HUES6 (cell line): ENCODE data around the gene SIPA1L2.
A peak's percentile ranks its signal among the peaks of the same experiment; 100 is the strongest.

Source experiments
- H3K27ac ChIP-seq: 2 replicates; pipeline ENCODE4 v1.7.0; 2013; ENCODE audit warnings: low read depth, mild to moderate bottlenecking, low read length, inconsistent platforms
- H3K27me3 ChIP-seq: 2 replicates; pipeline ENCODE4 v1.6.1; 2013; ENCODE audit warnings: low read length; ENCODE audit not compliant: control insufficient read depth, insufficient read depth
- H3K36me3 ChIP-seq: 2 replicates; pipeline ENCODE4 v1.6.1; 2013; ENCODE audit warnings: low read length; ENCODE audit not compliant: control insufficient read depth, insufficient read depth
- H3K4me1 ChIP-seq: 2 replicates; pipeline ENCODE4 v1.6.1; 2013; ENCODE audit warnings: low read length; ENCODE audit not compliant: control insufficient read depth, insufficient read depth
- H3K4me3 ChIP-seq: 2 replicates; pipeline ENCODE4 v1.5.1; 2013; ENCODE audit warnings: low read depth, low read length
- H3K9ac ChIP-seq: one replicate; pipeline ENCODE4 v1.6.1; 2013; ENCODE audit warnings: mild to moderate bottlenecking, low read length
- H3K9me3 ChIP-seq: 2 replicates; pipeline ENCODE4 v1.6.1; 2013; ENCODE audit warnings: low read depth, low read length; ENCODE audit not compliant: control insufficient read depth, insufficient read depth

The SIPA1L2 gene

DNA sequence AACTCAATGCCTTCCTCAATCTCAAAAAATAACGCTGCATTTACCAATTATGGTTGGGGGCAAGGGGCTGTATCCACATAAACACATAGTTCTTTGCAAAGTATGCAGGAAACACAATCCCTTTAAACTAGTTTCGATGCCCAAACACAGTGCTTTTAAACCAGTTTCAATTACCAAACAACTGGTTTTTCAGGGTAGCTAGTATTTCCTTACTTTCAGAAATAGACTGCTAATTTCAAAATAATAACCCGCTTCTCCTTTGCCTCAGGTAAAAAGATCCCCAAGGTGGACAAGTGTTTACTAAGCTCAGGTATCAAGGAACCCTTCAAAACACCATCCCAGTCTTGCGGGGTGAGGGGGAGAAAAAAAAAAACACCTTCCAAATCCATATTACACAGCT lies 2.8 kb downstream of the SIPA1L2 start:
- peaks cover 47% of the 10 kb centered on the region for H3K4me1 ChIP-seq
- no peak overlapping the region for H3K9ac ChIP-seq
- no peaks in the 10 kb centered on the region for H3K9me3 ChIP-seq
- no peaks in the 10 kb centered on the region for H3K36me3 ChIP-seq
- H3K4me3 ChIP-seq, result peak overlapping the region; percentile 92; the same call in 1 of the 2 replicates
- no peak overlapping the region for H3K27ac ChIP-seq
- peaks cover 22% of the 10 kb centered on the region; the same call in 1 of the 2 replicates for H3K27me3 ChIP-seq

DNA sequence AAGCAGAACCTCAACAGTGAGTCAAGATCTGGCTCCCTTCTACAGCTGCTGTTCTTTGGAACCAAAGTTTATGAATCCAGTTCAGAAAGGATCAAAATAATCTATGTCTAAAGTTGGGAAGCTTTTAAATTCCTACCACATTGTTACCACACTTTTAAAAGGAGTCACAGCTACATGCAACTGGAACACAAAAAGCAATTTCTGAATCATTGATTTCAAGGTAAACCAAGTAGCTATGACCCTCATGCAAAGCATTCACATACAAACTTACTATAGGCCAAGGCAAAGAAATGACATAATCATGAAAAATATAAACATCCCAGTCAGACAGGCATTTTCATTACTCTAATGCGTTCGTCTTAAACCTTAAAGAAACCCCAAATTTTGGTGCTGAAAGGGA lies 3.5 kb downstream of the SIPA1L2 start:
- no peak overlapping the region for H3K27ac ChIP-seq
- no peaks in the 10 kb centered on the region for H3K36me3 ChIP-seq
- peak overlapping the region; percentile 15; the same call in 1 of the 2 replicates for H3K4me3 ChIP-seq
- H3K4me1 ChIP-seq, result peaks cover 50% of the 10 kb centered on the region
- H3K27me3 ChIP-seq, result peaks cover 18% of the 10 kb centered on the region; the same call in 1 of the 2 replicates
- no peaks in the 10 kb centered on the region for H3K9me3 ChIP-seq
- no peak overlapping the region for H3K9ac ChIP-seq

DNA sequence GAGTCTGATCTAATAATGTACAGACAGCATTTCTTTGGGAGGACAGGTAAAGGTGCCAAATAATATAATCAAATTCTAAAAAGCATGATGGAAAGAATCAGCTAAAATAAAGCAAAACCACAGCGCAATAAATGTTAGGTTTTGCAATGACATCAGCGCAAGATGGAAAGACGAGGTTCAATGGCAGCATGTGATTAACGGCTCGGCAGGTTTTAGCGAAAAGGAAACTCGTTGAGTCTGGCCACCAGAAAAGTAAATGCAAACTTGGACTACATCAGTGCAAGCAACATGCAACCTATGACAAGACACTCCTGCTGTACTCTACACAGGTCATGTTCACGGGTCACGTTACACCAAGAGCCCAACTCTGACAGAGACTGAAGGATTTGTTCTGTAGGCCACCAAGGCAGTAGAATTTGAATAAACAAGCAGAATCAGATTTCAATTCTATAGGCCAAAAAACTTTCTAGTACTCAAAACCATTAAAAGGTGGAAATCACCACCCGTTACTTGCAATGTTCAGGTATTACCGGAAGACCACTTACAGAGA lies 4.5 kb downstream of the SIPA1L2 start:
- Histone ChIP-seq H3K36me3 (no peaks in the 10 kb centered on the region), H3K9me3 (no peaks in the 10 kb centered on the region), H3K27me3 (peaks cover 10% of the 10 kb centered on the region; the same call in 1 of the 2 replicates), H3K4me1 (peaks cover 60% of the 10 kb centered on the region), H3K27ac (no peak overlapping the region), H3K9ac (no peak overlapping the region), H3K4me3 (no peak overlapping the region)

DNA sequence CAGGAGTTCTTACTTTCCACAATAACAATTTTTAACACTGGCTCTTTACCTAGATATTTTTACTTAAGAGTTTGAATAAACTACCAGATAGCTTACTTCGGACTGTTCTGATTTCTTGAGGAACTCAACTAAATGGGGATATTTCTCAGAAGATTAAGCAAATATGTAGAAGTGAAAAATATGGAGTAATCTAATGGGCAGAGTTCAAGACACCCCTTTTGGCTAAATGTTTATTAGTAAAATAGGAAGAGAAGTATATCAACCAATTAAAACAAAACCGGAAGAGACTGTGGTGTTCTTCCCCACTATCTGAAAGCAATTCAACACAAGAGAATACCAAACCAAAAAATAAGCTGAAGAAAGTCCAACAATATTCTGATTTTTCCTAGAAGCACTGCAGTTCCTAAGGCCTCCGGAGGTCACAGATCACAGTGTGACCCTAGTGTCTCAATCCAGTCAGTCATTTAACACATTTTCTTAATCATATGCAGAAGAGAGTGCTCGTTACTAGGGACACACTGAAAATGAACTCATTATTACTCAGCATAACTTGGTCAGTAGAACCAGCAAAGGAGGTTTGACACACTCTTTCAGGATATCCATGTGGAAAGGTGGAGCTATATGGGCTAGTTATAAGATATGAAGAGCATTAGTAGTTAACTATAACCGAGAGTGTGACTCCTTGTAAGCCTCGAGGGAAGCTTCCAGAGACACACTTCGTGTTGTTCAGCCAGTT lies 5.2 kb downstream of the SIPA1L2 start:
- Histone ChIP-seq H3K27ac (no peak overlapping the region), H3K4me1 (peaks cover 65% of the 10 kb centered on the region), H3K27me3 (peaks cover 10% of the 10 kb centered on the region; the same call in 1 of the 2 replicates), H3K9ac (no peak overlapping the region), H3K9me3 (no peaks in the 10 kb centered on the region), H3K36me3 (no peaks in the 10 kb centered on the region), H3K4me3 (no peak overlapping the region)

DNA sequence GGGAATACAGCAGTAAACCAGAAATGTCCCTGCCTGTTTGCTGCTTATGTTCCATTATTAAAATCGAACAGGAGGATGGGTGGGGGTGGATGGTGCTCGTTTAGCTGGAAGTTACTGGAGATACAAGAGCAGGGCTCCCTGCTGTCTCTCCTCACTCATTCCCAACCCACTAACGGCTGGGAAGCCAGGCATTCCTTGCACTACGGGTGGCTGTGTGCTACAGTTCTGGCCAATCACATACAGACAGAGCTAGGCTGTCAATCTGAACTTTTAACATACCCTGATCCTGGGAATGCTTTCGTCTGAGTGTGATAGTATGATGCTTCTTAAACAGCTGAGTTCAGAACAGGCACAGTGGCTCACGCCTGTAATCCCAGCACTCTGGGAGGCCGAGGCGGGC lies 7.0 kb downstream of the SIPA1L2 start:
- no peak overlapping the region for H3K27ac ChIP-seq
- no peaks in the 10 kb centered on the region for H3K9me3 ChIP-seq
- peak overlapping the region; percentile 11; the same call in 1 of the 2 replicates for H3K4me3 ChIP-seq
- H3K36me3 ChIP-seq, result no peaks in the 10 kb centered on the region
- peak overlapping the region; percentile 5 for H3K9ac ChIP-seq
- H3K27me3 ChIP-seq, result no peaks in the 10 kb centered on the region
- H3K4me1 ChIP-seq, result peaks cover 72% of the 10 kb centered on the region

DNA sequence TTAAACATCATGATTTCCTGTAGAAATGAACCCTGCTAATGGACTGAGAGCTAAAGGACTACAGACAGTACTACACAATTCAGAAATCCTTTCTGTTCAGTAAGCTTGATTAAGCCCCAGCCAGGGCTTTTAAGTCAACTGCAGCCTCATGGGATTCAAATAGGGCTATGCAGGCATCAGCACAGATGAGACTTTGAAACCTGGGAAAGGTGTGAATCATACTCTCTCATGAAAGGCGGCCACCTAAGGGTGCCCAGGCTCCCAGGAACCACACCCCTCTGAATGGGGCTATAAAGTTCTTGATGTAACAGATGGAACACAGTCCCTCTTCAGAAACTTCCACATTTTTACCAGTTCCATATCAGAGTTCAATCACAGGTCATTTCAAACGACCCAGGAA lies 7.6 kb downstream of the SIPA1L2 start:
- Histone ChIP-seq H3K27ac (no peak overlapping the region), H3K9ac (peak overlapping the region; percentile 5), H3K9me3 (no peaks in the 10 kb centered on the region), H3K4me3 (no peak overlapping the region; the same call in 1 of the 2 replicates), H3K36me3 (no peaks in the 10 kb centered on the region), H3K4me1 (peaks cover 72% of the 10 kb centered on the region), H3K27me3 (no peaks in the 10 kb centered on the region)

DNA sequence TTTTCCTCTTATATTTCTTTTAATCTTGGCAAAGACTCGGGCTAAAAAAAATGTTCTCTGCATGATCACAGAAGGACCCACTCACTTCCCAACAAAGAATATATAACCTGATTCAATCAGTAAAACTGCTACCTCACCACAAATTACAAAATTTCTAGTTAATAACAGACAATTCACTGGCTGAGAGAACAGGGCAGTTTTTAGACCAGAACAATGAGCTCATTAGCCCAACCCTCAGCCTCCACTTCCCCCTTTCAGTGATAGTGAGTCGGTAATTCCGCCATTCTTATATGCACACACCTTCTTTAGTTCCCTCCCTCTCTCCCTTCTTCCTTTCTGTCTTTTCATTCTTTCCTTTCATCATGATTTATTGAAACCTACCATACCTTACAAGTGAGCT lies 8.9 kb downstream of the SIPA1L2 start:
- peak overlapping the region; percentile 37; the same call in 1 of the 2 replicates for H3K4me3 ChIP-seq
- no peaks in the 10 kb centered on the region for H3K9me3 ChIP-seq
- no peaks in the 10 kb centered on the region for H3K27me3 ChIP-seq
- peak overlapping the region; percentile 69; the same call in 1 of the 2 replicates for H3K27ac ChIP-seq
- H3K4me1 ChIP-seq, result peaks cover 71% of the 10 kb centered on the region
- H3K9ac ChIP-seq, result peak overlapping the region; percentile 29
- H3K36me3 ChIP-seq, result no peaks in the 10 kb centered on the region

DNA sequence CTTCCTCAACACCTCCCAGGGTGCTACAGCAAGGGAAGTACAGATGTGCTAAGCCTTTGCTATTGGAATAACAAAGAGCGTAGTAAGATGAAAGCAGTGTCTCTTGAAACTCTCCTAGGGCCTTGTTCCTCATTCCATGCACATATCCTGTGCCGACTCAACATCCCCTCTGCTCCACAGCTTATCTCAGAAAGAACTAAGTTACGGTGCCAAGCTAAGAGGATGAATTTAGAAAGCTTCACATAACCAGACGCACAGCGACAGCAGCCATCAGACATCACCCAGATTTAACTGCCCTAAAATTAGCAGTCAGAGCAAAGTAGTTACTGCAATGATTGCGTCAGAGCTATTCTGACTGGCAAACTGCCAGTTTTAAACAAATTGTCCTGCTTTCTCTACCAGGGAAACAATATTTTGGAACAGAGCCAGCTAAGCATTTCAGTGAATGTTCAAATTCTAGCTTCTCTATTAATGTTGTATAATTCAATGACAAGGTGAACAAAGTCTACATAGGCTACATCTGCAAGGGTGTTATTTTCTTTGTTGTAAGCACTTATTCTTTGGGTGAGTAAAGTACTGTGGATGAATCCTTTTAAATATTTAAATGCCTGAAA lies 9.5 kb downstream of the SIPA1L2 start:
- peaks cover 71% of the 10 kb centered on the region for H3K4me1 ChIP-seq
- no peaks in the 10 kb centered on the region for H3K27me3 ChIP-seq
- H3K4me3 ChIP-seq, result peak overlapping the region; percentile 37
- H3K27ac ChIP-seq, result peak overlapping the region; percentile 69; the same call in 1 of the 2 replicates
- H3K36me3 ChIP-seq, result no peaks in the 10 kb centered on the region
- peak overlapping the region; percentile 64 for H3K9ac ChIP-seq
- H3K9me3 ChIP-seq, result no peaks in the 10 kb centered on the region

DNA sequence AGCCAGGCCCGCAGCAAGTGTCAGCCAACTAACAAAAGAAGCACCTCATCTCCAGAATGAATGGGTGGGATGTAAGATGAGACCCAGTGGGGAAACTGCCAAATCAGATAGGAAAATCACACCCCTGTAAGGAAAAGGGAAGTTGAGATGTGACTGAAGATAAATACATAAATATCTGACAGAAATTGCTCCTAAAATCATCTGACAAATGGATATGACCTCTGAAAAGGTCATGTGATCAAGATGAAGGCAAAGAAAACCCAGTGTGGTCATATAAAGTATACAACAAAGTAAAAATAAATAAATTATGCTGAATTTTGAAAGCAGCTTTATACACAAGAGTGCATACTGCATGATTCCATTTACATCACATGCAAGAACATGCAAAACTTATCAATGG lies 12.7 kb downstream of the SIPA1L2 start:
- Histone ChIP-seq H3K4me3 (no peak overlapping the region), H3K4me1 (peaks cover 65% of the 10 kb centered on the region), H3K9me3 (no peaks in the 10 kb centered on the region), H3K9ac (no peak overlapping the region), H3K27ac (no peak overlapping the region), H3K36me3 (no peaks in the 10 kb centered on the region), H3K27me3 (no peaks in the 10 kb centered on the region)

DNA sequence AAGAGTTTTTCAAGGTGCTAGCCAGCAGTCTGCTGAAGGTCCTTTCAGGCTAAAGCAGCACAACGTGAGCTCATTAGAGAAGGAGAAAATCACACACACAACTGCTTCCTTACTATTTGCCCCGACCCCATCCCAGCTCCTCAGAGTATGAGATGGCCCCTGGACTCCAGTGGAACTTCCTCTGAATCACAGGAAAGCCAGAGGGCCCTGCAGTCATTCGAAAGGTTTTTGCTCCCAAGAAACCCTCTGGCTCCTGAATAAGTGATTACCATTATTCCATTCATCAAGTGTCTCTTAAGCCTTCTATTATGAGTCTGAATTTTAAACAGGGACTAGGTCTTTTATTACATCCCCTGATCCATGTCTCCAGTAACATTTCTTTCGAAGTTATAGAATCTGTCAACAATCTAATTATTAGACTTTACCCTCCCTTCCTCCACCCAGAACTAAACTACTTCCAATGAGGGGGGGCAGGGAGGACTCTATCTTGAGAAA lies 14.6 kb downstream of the SIPA1L2 start:
- H3K27me3 ChIP-seq, result no peaks in the 10 kb centered on the region
- no peaks in the 10 kb centered on the region for H3K36me3 ChIP-seq
- H3K4me3 ChIP-seq, result no peak overlapping the region
- peaks cover 51% of the 10 kb centered on the region for H3K4me1 ChIP-seq
- no peaks in the 10 kb centered on the region for H3K9me3 ChIP-seq
- H3K9ac ChIP-seq, result no peak overlapping the region
- no peak overlapping the region for H3K27ac ChIP-seq

DNA sequence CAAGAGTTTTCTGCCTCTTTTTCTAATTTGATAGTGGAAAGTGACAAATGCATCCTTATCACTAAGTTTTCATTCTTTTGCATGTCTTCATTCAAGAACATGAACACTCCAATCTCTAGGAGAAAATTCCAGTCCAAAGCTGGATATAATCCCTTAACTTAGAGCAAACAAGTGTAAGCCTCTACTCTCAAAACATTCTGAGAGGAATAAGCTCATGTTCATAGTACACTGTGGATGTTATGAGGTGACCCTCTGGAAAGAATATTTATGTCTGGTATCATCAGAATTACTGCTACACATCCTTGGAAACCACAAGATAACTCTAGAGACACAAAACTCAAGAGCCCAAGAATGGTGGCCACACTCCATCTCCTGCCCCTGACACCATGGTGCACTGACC lies 15.1 kb downstream of the SIPA1L2 start:
- Histone ChIP-seq H3K9ac (no peak overlapping the region), H3K36me3 (no peaks in the 10 kb centered on the region), H3K27ac (no peak overlapping the region), H3K27me3 (no peaks in the 10 kb centered on the region), H3K4me3 (no peak overlapping the region), H3K4me1 (peaks cover 47% of the 10 kb centered on the region), H3K9me3 (no peaks in the 10 kb centered on the region)
